NK-92 (cell line): ENCODE results near the gene DNAJC22.
"Not testable (repeated sequence)": the region's sequence is repeated elsewhere in the genome, so short reads cannot be mapped to it uniquely, and the experiment has no call there.

Experiments
- DNase-seq: peaks from one replicate; lab custom pipeline; 2025; ENCODE audit not compliant: unreplicated experiment; lab: John Stamatoyannopoulos, UW

DNAJC22 gene

GRCh38 chr12:49367381-49368239 is 20.9 kb downstream of the DNAJC22 start, which contains the start of gene SPATS2:
SPATS2 (plus strand) TSS chr12:49367462; CDS start chr12:49461013, 93,551 bp downstream.
- no peak for DNase-seq

GRCh38 chr12:49368240-49368600 is 21.5 kb downstream of the DNAJC22 start:
- DNase-seq, result no peak

GRCh38 chr12:49369411-49370145 is 22.9 kb downstream of the DNAJC22 start:
- DNase-seq, result no peak

- DNase-seq, result no peak
These were observed 23.9 kb downstream of the DNAJC22 start for GRCh38 chr12:49370539-49370938.

- no peak for DNase-seq
These were observed 28.7 kb downstream of the DNAJC22 start for GRCh38 chr12:49375406-49375805.

GRCh38 chr12:49377386-49377785 is 30.7 kb downstream of the DNAJC22 start:
- DNase-seq, result no peak

- not testable (repeated sequence) for DNase-seq
These were observed 33.5 kb downstream of the DNAJC22 start for GRCh38 chr12:49380184-49380583.

- no peak for DNase-seq
These were observed 42.1 kb downstream of the DNAJC22 start for GRCh38 chr12:49388682-49389386.

- DNase-seq, result no peak
These were observed 42.7 kb downstream of the DNAJC22 start for GRCh38 chr12:49389387-49389703.

GRCh38 chr12:49397000-49397399 is 50.3 kb downstream of the DNAJC22 start:
- no peak for DNase-seq

- DNase-seq, result no peak
These were observed 53.6 kb downstream of the DNAJC22 start for GRCh38 chr12:49400304-49400703.
